GM21367 (cell line): ENCODE measurements around the gene C10orf143.
"Not testable (repeated sequence)": the region's sequence is repeated elsewhere in the genome, so short reads cannot be mapped to it uniquely, and the experiment has no call there.

Source experiments
- ATAC-seq: cut with Tn5 transposase; IDR thresholded peaks from one replicate; pipeline ENCODE4 v1.9.1; 2021; ENCODE audit not compliant: unreplicated experiment

The C10orf143 gene

DNA sequence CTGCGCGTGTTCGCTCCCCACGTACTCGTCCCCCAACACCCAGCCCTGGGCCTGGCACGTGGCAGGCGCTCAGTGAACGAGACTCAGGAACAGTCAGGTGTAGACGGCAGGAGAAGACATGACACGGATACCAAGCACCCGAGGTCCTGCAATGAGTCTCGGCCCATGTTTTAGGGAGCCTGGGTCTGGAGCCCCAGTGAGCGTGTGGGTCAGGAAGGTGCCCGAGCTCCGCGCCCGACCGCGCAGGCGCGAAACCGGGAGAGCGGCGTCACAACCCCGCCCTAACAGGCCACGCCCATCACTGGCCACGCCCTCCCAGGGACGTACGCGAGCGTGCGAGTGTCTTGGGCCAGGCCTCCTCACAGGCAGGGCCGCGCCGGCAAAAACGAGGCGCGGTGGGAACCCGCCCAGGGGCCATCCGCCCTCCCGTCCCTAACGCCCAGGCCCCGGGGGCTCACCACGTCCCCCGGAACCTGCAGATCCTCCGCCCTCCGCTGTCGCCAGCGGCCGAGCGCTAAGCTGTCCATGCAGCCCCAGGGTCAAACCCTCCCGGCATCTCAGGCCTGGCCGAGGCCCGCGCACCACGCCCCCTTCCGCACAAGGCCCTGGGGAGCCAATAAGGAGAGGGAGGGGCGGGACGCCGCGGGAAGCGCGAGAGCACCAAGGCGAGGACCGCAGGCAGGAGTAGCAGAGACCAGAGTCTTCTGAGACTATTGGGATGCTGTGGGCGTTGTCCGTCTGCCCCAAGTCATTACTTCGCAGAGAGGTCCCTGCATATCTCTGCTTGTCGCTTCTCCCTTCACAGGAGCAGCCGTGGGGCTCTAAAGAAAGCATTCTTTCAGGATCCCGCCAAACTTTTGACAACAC, at the start of gene C10orf143:
Gene C10orf143 (minus strand): TSS at position 585 of the 867 bp plus-strand sequence. CDS start 58 bp downstream, at position 527.
- peak; percentile 80 for ATAC-seq

DNA sequence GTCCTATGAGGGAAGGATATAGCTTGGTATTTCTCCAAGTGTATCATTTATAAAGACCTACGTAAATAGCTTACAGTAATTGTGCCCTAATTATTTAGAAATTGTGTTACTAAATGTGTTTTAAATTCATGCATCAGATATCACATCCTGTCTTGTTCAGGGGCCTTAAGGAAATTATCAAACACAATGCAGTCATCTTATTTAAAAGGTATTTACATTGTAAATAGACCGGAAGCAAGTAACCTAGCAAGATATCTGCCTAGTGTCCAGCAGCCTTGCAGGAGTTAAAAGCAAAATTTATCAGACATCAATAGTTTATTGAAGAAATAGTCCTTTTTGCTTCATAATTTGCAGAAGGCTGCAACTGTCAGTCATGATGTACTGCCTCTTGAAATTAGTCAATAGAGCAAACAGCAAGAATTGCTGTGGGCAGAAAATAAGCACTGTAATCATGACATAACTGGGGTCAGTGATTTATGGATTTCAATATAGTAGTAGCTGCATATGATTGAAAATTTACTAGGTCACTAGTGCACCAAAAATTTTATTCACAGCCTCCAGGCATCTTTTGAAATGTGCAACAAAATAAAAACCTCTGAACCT, 48.7 kb upstream of the C10orf143 start:
- no peak for ATAC-seq

DNA sequence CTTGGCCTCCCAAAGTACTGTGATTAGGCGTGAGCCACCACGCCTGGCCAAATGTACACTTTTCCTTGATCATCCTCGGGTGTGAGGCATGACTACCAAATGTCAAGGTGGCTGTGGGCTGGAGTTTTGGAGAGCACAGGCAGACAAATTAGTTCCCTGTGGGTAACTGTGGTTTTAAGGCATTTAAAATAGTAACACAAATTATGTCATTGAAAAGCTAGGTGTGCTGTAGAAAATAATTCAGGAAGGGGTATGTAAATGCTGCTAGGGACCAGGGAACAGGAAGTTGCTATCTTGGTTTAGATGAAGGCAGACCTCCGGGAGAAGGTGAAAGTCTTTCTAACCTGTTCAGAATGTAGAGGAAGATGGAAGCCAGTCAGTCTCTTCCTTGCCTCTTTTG, 35.4 kb upstream of the C10orf143 start:
- ATAC-seq = no peak

DNA sequence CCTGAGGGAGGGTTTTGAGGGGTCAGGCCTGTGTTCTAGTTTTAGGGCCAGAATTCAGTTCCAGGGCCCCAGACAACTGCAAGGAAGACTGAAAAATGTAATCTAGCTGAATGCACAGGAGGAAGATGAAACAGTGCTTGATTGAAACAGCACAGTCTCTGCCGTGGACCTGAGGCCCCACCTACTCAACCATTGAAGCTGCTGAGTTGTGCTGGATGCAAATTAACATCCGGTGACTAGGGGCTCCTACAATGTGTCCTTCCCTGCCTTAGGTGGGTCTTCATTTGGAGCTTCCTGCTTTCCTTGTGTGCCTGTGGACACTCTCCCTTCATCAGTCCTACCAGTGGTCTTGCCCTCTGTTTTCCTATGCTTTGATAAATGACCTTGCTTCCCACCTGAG, 31.2 kb upstream of the C10orf143 start:
- peak; percentile 83 for ATAC-seq

DNA sequence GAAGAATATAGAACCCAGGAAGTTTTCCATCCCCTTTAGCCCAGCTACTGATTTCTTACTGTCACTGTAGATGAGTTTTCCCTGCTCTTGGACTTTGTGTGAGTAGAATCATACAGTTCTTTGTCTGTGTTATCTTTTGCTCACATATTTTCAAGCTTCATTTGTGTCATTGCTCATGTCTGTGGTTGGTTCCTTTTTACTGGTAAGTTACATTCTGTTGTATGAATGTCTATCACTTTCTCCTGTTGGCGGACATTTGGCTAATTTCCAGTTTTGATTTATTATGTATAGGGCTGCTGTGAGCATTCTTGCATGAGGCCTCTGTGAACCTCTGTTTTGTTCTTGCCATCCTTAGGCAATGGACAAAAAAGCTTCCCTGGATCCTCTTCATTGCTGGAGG, 30.8 kb upstream of the C10orf143 start:
- peak; percentile 30 for ATAC-seq

DNA sequence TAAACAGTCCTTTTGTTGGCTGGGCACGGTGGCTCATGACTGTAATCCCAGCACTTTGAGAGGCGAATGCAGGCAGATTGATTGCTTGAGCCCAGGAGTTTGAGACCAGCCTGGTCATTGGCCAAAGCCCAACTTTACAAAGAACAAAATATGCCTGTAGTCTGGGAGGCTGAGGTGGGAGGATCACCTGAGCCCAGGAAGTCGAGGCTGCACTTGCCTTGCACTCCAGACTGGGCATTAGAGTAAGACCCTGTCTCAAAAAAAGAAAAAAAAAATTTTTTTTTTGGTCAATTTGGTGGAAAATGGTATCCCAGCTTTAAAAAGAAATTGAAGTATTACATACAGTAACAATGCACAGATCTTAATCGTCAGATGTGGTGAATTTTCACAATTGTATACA, 30.4 kb upstream of the C10orf143 start:
- no peak for ATAC-seq

DNA sequence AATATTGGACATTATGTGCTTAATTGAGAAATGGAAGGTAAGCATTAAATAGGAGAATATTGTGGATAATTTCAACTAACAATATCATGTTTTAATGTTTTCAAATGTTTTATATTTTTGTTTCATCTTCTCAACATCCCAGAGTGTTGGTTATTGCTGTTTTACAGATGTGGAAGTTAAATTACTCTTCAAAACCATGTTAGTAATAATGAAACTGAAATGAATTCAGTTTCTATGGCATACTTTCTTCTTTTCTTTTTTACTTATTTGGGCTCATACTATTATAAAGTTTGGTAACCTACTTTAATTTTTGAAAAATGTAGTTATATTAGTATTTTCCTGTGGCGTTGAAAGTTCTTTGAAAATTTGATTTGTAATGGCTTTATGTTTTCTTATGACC, 29.8 kb upstream of the C10orf143 start:
- ATAC-seq = no peak

DNA sequence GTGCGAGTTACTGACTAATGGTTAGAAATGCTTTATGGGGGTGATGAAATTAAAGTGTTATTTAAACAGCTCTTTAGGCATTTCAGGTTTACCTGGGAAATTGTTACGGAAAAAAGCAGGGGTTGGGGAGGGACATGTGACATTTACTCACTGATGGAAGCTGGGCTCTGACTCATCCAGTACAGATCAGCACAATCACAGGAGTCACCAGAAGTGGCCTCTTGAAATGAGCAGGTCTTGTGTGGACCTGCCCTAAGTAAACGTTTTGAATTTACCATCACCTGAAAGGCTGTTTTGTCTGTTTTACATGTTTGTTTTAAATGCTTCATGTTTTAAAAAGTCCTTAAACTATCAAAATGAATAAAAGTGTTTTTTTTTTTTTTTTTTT, 27.8 kb upstream of the C10orf143 start:
- ATAC-seq = no peak

DNA sequence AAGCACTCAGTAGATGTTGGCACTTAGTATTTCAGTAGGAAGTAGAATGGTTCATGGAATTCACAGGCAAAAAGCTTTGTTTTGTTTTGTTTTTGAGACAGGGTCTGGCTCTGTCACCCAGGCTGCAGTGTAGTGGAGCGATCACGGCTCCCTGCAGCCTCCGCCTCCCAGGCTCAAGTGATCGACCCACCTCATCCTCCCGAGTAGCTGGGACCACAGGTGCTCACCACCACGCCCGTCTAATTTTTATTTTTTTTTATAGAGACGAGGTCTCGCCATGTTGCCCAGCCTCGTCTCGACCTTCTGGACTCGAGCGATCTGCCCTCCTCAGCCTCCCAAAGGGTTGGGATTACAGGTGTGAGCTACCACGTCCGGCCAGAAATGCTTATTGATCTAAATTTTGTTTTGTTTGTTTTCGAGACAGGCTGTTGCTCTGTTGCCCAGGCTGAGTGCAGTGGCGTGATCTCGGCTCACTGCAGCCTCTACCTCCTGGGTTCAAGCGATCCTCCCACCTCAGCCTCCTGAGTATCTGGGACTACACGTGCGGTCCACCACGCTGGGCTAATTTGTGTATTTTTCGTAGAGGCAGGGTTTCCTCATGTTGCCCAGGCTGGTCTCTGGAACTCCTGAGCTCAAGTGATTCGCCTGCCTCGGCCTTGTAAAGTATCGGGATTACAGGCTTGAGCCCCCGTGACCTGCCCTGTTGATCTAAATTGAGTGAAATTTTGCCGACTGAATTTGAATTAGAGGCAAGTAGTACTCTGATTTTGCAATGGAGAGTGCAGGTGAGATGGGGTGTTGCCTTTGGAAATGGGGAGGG, 27.2 kb upstream of the C10orf143 start:
- no peak for ATAC-seq

DNA sequence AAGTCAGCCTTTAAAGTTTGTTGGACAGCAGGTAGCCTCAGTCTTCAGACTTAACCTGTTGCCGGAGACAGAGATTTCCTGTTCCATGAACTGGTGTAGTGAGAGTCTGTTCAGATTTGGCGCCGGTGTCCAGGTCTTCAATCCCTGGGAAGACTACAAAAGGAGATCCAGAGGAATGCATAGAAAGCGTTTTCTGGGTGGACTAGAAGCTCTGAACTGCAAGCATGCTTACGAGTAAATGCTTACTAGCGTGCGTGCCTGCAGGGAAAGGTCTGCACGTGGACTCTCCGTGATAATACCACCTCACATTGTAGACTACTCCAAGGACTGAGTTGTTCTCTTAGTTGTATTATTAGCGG, 26.4 kb upstream of the C10orf143 start:
- no peak for ATAC-seq

DNA sequence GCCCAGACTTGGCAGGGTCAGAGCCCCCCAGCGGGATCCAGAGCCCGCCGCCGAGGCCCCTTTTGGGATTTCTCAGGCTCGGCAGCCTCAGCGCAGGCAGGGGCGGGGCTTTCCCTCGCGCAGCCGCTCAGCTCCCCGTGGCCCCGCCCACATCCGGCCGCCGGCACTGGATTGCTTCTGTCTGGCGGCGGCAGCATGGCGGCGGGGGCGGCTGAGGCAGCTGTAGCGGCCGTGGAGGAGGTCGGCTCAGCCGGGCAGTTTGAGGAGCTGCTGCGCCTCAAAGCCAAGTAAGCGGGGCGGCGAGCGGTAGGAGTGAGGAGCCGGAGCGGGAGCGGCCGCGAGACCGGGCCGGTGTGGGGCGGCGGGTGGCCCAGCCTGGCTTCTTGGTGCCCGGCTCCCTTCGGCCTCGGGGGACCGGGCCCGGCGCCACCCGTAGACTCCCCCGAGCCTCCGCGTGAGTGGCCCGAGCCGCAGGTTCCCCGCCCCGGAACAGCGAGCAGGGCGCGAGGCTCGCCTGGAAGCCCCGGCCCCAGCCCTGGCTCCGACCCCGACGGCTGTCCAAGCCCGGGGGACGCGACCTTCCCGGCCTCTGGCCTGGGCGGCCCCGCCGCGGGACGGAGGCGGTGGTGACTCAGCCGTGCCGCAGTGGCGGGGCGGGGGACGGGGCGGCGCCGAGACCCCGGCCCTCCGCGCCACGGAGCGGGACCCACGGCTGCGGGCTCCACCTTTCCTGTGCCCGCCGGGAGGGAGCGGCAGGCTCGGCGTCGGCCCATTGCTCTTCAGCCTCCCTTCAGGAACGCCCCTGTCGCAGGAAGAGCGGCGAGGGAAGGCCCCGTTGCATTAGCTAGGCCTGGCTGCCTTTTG, 25.8 kb upstream of the C10orf143 start, which contains the start of gene GLRX3:
Gene GLRX3 (plus strand): TSS at position 166 of the 864 bp plus-strand sequence. CDS start 30 bp downstream, at position 196.
- ATAC-seq = peak; percentile 75

DNA sequence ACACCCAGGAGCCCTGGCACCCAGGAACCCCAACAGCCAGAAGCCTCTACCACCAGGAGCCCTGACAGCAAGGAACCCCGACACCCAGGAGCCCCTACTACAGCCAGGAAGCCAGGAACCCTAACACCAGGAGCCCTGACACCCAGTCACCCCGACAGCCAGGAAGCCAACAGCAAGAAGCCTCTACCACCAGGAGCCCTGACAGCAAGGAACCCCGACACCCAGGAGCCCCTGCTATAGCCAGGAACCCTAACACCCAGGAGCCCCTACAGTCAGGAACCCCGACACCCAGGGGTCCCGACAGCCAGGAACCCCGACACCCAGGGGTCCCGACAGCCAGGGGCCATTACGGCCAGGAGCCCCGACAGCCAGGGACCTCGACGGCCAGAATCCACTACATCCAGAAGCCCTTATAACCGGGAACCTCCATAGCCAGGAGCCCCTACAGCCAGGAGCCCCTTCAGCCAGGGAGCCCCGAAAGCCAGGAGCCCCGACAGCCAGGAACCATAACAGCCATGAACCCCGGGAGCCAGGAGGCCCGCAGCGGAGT, 25.1 kb upstream of the C10orf143 start:
- ATAC-seq = peak; percentile 17

DNA sequence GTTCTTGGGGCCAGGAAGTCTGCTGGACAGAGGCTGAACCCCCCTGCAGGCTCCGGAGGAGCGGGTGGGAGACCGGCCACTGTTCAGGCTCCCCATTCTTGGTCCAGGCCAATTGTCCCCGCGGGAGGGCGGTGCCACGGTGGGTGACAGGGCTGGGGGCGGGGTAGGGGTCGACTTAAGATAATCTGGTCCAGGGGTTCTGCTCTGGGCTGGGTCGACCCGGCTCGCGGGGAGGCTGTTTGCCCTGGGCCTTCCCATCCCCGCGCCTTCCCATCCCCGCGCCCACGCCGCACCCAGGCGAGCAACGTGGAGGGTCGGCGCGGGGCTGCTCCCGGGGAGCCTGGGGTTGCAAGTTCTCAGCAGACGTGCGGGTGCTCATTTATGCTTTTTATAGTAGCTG, 18.3 kb upstream of the C10orf143 start:
- no peak for ATAC-seq

DNA sequence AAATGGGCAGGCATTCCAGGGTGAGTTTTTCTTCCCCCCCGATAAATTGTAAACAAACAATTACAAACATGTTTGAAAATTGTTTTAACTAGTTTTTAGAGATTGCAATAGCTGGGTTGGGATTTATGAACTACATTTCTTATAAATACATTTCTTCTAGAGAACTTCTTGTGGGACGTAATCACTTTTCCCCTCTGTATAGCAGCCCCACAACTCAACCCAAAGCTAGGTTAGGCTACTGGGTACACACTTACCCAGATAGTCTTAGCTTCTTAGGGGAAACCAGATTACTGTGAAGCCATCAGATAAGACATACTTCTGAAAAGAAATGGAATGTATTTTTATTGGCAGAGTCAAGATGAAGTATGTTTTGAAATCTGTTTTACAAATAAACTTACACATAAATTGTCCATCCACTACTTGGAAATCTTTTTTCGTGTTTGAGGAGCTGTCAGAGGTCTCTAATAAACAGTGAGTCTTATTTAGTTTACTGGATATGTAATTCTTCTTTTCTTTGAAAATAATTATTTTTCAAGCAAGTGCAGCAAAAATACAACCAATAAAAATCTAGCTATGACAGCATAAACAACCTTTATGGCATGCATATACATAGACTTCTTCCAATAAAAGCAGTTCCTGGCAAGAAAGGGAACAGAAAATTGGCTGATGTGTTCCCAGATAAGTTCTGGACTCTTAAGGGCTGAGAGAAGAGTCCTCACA, 17.6 kb upstream of the C10orf143 start:
- ATAC-seq = no peak

DNA sequence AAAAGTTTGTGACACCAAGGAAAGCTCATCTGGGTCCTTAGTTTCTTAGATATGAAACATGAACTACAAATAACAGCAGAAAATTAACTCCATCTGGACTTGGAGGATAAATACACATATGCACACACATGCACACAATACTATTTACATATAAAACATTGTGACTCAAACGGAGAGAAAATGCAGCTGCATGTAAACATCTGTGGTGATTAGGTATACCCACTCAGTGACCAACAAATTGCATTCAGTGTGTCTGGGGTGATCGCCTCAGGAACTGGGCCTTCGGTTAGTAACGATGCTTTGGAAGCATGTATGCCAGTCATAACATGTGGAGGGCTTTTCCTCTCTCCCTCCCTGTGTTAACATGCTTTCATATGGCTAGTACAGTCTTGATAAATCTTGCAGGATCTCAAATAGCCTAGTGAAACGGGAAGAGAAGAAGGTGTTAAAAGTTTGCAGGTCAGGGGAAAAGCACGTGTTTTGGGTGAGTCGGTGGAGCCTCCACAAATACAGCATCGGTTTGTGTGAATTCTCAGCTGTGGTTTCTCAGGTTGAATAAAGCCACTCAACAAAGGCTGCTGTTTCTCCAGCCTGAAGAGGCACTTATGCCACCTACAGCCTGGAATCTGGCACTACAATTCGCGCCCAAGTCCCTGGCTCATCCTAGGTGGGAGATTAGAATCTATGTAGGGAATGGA, 16.9 kb upstream of the C10orf143 start:
- peak; percentile 95 for ATAC-seq

DNA sequence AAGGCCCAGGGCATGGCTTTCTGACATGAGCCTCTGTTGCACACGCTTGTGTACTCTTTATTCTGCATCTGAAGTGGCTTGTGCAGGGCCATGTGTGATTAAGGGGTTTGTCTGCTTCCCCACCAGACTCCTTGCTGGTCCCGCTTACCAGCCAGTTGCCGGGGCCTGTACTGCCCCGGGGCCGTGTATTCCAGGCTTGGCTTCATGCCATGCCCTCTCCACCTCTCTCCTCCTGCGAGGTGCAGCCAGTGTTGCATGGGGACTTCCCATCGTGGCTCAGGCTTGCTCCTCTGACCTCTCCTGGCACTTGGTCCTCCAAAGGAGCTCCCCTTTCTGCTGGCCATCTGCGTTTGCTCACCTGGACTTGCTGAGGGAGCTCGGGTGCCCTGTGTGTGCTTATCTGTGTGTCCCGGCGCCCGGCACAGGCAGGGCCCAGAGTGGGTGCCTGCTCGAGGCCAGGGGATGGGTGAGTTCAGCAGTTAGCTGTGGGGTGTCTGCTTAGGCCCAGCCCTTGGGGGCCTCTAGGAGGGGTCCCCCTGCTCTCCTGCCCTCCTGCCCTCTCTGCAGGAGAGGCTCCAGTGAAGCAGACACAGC, 11.0 kb upstream of the C10orf143 start:
- no peak for ATAC-seq

DNA sequence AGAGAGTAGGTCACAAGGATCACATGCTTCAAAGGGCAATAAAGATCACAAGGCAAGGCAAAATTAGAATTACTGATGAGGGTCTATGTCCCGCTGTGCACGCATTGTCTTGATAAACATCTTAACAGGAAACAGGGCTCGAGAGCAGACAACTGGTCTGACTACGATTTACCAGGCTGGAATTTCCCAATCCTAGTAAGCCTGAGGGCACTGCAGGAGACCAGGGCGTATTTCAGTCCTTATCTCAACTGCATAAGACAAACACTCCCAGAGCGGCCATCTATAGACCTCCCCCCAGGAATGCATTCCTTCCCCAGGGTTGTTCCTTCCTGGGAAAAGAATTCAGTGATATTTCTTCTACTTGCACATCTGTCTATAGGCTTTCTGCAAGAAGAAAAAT, 6.9 kb upstream of the C10orf143 start:
- not testable (repeated sequence) for ATAC-seq

DNA sequence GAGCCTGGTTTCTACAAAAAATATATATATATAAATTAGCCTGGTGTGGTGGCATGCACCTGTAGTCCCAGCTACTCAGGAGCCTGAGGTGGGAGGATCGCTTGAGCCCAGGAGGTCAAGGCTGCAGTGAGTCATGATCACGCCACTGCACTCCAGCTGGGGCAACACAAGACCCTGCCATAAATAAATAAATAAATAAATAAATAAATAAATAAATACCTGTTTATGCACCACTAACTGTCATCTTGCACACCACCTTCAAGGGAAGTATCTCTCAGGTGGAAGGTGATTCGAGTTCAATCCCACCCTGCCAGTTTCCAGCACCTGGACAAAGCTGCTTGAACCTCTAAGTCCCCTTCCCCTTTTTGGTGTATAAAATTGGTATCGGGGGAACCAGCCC, 6.3 kb upstream of the C10orf143 start:
- not testable (repeated sequence) for ATAC-seq

DNA sequence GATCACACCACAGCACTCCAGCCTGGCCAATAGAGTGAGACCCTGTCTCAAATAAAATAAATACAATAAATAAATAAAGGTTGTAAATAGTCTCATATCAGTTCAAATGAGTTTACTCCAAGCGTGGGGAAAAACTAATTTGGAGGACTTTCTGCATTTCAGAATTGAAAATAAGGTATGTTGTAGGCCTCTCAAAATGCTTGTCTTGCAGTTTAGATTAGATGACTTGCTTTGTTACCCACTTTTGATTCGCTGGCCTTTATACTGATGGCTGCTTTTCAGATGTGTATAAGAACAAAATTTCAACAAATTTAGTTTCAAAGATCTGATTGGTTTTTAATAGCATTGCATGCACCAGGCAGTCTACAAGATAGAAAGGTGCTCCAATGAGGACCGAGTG, 2.2 kb upstream of the C10orf143 start:
- ATAC-seq = no peak
